ENCODE results near the gene RFWD3. TPM values are rescaled to one million over a fixed set of nuclear protein-coding genes. Genes with fewer than 3 reads are reported as not detected.

Gene RFWD3
- total and polyA plus RNA-seq, 2 of the 8 experiments (the other 6 are each of a cell fraction or from before 2014, with no cell fraction given), result 67.1 to 114 TPM

DNA sequence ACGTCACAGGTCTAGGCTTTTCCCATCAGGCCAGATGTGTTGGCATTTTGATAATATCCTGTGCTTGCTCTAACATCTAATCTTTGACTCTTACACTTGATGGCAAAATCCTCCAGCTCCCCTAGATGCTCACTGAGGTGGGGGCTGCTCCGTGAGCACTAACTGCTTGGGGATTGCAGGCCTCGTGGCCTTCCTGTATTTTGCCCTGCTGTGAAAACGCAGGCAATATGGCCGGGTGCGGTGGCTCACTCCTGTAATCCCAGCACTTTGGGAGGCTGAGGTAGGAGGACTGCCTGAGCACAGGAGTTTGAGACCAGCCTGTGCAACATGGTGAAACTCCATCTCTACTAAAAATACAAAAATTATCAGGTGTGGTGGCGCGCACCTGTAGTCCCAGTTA, 43.7 kb upstream of the RFWD3 start:
- Histone ChIP-seq H2BK20ac (ENCODE audit: low read length) (no peak overlapping the region), H3K4ac (replicated peaks; ENCODE audit: insufficient read length, low read depth, low read length) (no peak overlapping the region), H3K23ac (ENCODE audit: insufficient read length) (no peak overlapping the region), H3K79me1 (ENCODE audit: low read depth, low read length) (no peaks in the 10 kb centered on the region), H3K56ac (replicated peaks; ENCODE audit: insufficient read length, low read depth, low read length) (no peak overlapping the region), H4K91ac (replicated peaks; ENCODE audit: insufficient read length, low read length) (no peak overlapping the region), H2BK15ac (ENCODE audit: low read length) (no peak overlapping the region), H3K23me2 (ENCODE audit: low read depth, low read length) (no peaks in the 10 kb centered on the region), H3K27me3 (replicated peaks in 1 of 4; ENCODE audit: control insufficient read depth in 3 of 4, extremely low read depth in 1 of 4, insufficient read depth in 3 of 4, low read length in 3 of 4) (peaks cover 0 to 2% (median 0%) of the 10 kb centered on the region in 4 experiments; a peak in 2 of 7 replicates), H4K8ac (ENCODE audit: extremely low read depth, insufficient read depth, low read length) (no peak overlapping the region), H3K4me3 (ENCODE audit: extremely low read depth in 1 of 4, insufficient read depth in 2 of 4, low read depth in 3 of 4, low read length in 4 of 4) (no peak overlapping the region), H3K79me2 (ENCODE audit: control insufficient read depth in 1 of 2, insufficient read depth in 2 of 2, low read length in 2 of 2) (no peaks in the 10 kb centered on the region), H3K4me1 (replicated peaks in 1 of 4; ENCODE audit: control insufficient read depth in 3 of 4, insufficient read depth in 4 of 4, low read length in 3 of 4) (no peaks in the 10 kb centered on the region), H2AK5ac (ENCODE audit: low read depth, low read length) (no peak overlapping the region), H3K4me2 (ENCODE audit: insufficient read depth in 1 of 2, low read depth in 2 of 2, low read length in 2 of 2) (no peak overlapping the region), H3K9ac (replicated peaks in 1 of 4; ENCODE audit: extremely low read depth in 1 of 4, low read depth in 3 of 4, low read length in 3 of 4) (no peak overlapping the region), H3K27ac (ENCODE audit: low read depth, low read length) (no peak overlapping the region), H4K5ac (ENCODE audit: insufficient read length, low read depth, low read length) (no peak overlapping the region), H2BK5ac (ENCODE audit: low read depth, low read length) (no peak overlapping the region), H2AFZ (ENCODE audit: low read length) (no peak overlapping the region), H2BK12ac (ENCODE audit: low read depth, low read length) (no peak overlapping the region), H2BK120ac (replicated peaks; ENCODE audit: low read depth, low read length) (no peak overlapping the region), H3K36me3 (ENCODE audit: control insufficient read depth in 2 of 4, insufficient read depth in 4 of 4, low read length in 3 of 4) (no peaks in the 10 kb centered on the region), H3K14ac (ENCODE audit: insufficient read length) (no peak overlapping the region), H4K20me1 (replicated peaks in 1 of 2; ENCODE audit: control insufficient read depth in 1 of 2, insufficient read depth in 2 of 2, low read length in 2 of 2) (no peaks in the 10 kb centered on the region), H3K9me3 (ENCODE audit: insufficient read depth in 2 of 2, low read depth in 1 of 2, low read length in 1 of 2) (no peaks in the 10 kb centered on the region), H3K18ac (ENCODE audit: extremely low read depth, low read length) (no peak overlapping the region)
- no peak for TF ChIP-seq POLR2A (IDR thresholded peaks at IDR 0.05; ENCODE audit: control extremely low read depth in 1 of 2, low read depth in 2 of 2, low read length in 2 of 2)
- no peak for TF ChIP-seq TEAD4 (IDR thresholded peaks at IDR 0.05; ENCODE audit: low read depth, low read length)
- no peak for TF ChIP-seq BACH1 (IDR thresholded peaks at IDR 0.05; ENCODE audit: low read length)
- no peak for TF ChIP-seq KDM4A (IDR thresholded peaks at IDR 0.05; ENCODE audit: low read depth, low read length, severe bottlenecking)
- TF ChIP-seq, protein P1, sequence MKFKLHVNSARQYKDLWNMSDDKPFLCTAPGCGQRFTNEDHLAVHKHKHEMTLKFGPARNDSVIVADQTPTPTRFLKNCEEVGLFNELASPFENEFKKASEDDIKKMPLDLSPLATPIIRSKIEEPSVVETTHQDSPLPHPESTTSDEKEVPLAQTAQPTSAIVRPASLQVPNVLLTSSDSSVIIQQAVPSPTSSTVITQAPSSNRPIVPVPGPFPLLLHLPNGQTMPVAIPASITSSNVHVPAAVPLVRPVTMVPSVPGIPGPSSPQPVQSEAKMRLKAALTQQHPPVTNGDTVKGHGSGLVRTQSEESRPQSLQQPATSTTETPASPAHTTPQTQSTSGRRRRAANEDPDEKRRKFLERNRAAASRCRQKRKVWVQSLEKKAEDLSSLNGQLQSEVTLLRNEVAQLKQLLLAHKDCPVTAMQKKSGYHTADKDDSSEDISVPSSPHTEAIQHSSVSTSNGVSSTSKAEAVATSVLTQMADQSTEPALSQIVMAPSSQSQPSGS (IDR thresholded peaks at IDR 0.05; ENCODE audit: low read length), result no peak
- TF ChIP-seq RXRA (IDR thresholded peaks at IDR 0.05; ENCODE audit: insufficient read depth, low read depth, low read length), result no peak
- no peak for TF ChIP-seq SAP30 (IDR thresholded peaks at IDR 0.05; ENCODE audit: insufficient read depth, insufficient replicate concordance, low read length)
- TF ChIP-seq CEBPB (IDR thresholded peaks at IDR 0.05; ENCODE audit: low read depth, low read length), result no peak
- TF ChIP-seq TCF12 (IDR thresholded peaks at IDR 0.05; ENCODE audit: low read depth, low read length), result no peak
- TF ChIP-seq RBBP5 (IDR thresholded peaks at IDR 0.05; ENCODE audit: borderline replicate concordance, low read depth, low read length), result no peak
- TF ChIP-seq GTF2F1 (IDR thresholded peaks at IDR 0.05; ENCODE audit: borderline replicate concordance, low read depth, low read length), result no peak
- TF ChIP-seq SIN3A (conservative IDR thresholded peaks at IDR 0.05 in 1 of 2, IDR thresholded peaks at IDR 0.05 in 1 of 2; ENCODE audit: low read depth in 1 of 2, low read length in 2 of 2), result no peak
- TF ChIP-seq CBX5 (IDR thresholded peaks at IDR 0.05; ENCODE audit: low read depth, low read length), result no peak
- 98% methylated on average over 8 of the region's 8 CpGs; no CpG with 5 or more reads in 1 of the 2 experiments for WGBS, 2 experiments (ENCODE audit: extremely low coverage in 1 of 2, insufficient coverage in 1 of 2, insufficient read length in 1 of 2, insufficient replicate concordance in 2 of 2, low coverage in 1 of 2, low lambda C conversion rate in 2 of 2, missing lambda C conversion rate in 1 of 2)
- ChIA-PET CTCF (ENCODE audit: partially characterized antibody) (interaction anchor here (0.6 to 21.3 kb wide), 29 partner anchors 8 to 395 kb away, joined by 3 to 576 read pairs (median 4); partner anchors contain the start of genes FA2H and MLKL), POLR2A (ENCODE audit: partially characterized antibody) (no interaction called here)
- DNase-seq (ENCODE audit: low read depth in 1 of 2, low spot score in 2 of 2) (no peak), FAIRE-seq (no peak)

Measured in H1 (cell line).